Hematopoietic multipotent progenitor cell treated with erythropoietin and hydrocortisone succinate and interleukin-3 and kit ligand, for 17 days (in vitro differentiated cells): Measurements from ENCODE around the gene ARVCF.

Experiments used
- DNase-seq: peaks from one replicate; pipeline ENCODE4 v3.0.0-alpha.2; 2015; ENCODE audit warnings: low spot score

The ARVCF gene

DNA sequence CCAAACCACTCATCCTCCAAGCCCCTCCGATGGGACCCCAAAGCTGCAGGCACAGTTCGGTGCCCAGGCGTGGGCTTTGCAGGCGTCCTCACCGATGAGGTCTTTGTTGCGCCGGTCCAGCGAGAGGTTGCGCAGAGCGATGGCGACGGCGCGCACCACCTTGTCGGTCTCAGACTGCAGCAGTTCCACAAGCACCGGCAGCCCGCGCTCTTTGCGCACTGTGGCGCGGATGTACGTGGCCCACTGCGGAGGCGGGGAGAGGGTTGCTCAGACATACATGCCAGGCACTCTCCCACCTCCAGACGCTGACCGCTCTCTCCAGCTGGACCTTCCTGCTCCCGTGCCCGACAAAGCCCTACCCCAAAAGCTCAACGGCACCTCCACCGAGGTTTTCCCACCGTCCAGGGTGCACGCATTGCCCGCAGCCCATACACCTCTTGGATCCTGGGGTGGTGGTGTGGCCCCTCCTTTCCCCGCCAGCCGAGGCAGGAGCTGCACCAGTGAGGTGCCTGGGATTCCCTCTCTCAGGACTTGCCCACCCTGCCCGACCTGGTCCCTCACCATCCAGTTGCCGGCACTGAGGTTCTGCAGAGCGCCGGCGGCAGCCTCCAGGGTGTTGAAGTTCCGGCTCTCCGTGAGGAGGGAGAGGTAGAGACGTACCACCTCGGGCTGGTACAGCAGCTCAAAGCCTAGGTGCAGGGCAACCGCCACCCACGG is 42.9 kb downstream of the ARVCF start:
- DNase-seq: no peak

- no peak for DNase-seq
Measured at GRCh38 chr22:19972652-19973550, 43.7 kb downstream of the ARVCF start.

GRCh38 chr22:19972251-19972650 is 44.4 kb downstream of the ARVCF start:
- no peak for DNase-seq

GRCh38 chr22:19971276-19972124 is 45.1 kb downstream of the ARVCF start:
- DNase-seq: no peak

DNA sequence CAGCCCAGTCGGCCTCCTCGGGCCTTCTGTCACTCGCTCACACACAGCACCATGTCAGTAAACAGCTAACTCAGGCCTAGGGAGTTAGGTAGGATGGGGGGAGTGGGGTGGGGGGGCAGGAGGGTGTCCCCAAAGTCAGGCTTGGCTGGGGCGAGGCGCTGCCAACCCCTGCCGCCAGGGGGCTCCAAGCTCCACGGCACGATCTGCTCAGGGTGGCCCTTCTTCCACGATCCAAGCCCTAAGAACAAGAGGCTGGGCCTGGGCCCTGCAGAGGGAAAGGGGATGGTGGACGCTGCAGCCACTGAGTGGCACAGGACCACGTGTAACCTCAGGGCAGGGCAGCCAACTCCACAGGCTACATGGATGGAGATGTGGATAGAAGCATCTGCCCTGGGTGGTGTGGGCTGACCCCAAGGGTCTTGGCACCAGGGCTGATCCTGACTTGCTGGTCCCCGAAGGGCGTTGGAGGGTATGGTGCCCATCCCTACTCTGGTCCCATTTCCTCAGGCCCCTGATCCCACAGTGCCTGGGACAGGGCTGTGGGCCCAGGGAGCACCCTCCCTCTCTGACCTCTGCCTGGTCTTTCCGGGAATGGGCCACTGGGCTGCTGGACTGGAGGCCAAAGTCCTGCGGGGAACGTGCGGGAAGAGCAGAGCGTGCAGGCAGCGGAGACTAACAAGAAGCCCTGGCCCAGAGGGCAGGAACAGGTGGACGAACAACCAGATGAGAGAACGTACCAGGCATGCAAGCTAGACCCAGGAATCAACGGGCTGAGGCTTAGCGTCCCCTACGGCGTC is 45.9 kb downstream of the ARVCF start:
- peak; percentile 75 for DNase-seq

GRCh38 chr22:19970031-19970478 is 46.6 kb downstream of the ARVCF start:
- DNase-seq: no peak

DNA sequence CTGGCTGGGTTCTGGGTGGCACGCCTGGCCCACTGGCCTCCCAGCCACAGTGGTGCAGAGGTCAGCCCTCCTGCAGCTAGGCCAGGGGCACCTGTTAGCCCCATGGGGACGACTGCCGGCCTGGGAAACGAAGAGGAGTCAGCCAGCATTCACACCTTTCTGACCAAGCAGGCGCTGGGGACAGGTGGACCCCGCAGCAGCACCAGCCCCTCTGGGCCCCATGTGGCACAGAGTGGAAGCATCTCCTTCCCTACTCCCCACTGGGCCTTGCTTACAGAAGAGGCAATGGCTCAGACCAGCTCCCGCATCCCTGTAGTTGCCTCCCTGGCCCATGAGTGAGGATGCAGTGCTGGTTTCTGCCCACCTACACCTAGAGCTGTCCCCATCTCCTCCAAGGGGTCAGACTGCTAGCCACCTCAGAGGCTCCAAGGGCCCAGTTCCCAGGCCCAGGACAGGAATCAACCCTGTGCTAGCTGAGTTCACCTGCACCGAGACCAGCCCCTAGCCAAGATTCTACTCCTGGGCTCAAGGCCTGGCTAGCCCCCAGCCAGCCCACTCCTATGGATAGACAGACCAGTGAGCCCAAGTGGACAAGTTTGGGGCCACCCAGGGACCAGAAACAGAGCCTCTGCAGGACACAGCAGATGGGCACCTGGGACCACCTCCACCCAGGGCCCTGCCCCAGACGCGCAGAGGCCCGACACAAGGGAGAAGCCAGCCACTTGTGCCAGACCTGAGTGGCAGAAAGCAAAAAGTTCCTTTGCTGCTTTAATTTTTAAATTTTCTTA is 47.3 kb downstream of the ARVCF start:
- no peak for DNase-seq

GRCh38 chr22:19968450-19968891 is 48.2 kb downstream of the ARVCF start:
- no peak for DNase-seq

DNA sequence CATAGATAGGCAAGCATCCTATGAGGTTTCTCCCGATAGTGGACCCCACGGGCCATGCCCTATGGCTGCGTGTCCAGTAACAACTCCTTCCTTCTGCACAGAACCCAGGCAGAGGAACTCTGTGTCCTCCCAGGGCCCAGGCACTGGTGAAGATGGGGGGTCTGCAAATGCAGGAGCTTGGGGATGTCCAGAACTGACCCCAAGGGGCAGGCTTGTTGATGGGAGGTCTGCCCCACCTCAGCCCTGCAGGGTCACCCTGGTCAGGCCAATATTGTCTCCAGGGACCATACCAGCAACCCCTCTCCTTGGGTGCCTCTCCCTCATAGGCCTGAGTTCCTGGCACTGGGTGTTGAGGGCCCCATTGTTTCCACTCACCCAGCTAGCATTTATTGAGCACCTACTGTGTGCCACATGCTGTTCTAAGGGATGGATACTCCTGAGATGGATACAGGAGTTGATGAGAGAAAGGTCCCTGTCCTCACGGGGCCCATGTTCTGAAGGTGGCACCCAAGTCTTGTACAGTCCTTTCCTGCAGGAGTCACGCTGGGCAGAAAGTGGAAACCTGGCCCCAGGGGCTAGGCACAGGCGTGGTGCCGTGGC is 48.7 kb downstream of the ARVCF start:
- DNase-seq: no peak

DNA sequence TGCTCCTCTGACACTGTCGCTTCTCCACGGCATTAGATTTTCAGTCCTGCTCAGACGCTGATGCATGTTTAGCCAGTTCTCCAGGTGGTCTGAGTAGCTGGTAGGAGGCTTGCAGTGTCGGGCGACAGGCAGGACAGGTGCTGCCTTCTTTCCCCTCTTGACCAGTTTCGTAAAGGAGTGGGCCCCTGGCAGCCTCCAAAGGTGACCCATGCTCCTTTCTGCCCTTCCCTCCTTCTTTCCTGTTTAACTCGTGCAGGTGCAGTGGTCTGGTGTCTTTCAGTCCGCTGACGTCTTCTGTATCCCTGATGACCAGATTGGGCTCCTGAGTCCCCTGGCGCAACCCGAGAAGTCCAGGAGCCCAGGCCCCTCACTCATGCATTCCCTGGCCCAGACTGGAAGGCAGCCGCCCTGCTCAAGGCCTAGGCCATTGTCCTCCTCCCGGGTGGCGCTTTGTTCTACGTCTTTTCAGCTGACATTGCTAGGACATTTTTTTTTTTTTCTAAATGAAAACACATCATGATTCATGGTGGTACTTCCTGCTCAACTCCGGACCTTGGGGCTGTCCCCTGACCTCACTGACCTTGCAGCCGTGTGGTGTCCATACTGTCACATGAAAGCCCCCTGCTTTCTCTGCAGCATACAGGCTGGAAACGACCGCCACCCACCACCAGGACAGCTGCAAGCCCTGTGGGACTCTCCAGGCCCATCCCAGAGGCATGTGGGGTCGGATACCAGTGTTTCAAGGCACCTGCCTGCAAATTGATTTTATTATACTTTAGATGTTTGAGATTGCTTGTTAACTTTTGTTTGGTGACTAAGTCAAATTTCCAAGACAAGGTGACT is 49.5 kb downstream of the ARVCF start:
- DNase-seq: no peak

- no peak for DNase-seq
Measured at GRCh38 chr22:19965771-19966709, 50.6 kb downstream of the ARVCF start.

GRCh38 chr22:19964701-19965386 is 51.8 kb downstream of the ARVCF start:
- no peak for DNase-seq

GRCh38 chr22:19963863-19964642 is 52.6 kb downstream of the ARVCF start:
- no peak for DNase-seq

GRCh38 chr22:19962909-19963806 is 53.5 kb downstream of the ARVCF start:
- DNase-seq: no peak

DNA sequence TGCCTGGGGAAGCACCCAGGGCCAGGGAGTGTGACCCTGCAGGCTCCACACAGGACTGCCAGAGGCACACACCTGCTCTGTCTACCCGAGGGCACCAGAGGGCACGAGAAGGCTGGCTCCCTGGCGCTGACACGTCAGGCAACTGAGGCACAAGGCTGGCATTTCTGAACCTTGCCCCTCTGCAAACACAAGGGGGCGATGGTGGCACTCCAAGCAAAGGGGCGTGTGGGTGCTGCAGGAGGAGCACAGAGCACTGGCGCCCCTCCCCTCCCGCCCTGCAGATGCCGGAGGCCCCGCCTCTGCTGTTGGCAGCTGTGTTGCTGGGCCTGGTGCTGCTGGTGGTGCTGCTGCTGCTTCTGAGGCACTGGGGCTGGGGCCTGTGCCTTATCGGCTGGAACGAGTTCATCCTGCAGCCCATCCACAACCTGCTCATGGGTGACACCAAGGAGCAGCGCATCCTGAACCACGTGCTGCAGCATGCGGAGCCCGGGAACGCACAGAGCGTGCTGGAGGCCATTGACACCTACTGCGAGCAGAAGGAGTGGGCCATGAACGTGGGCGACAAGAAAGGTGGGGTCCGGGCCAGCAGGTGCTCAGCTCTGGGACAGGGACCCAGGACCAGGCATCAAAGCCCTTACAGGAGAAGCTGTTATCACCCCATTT is 54.2 kb downstream of the ARVCF start:
- DNase-seq: peak; percentile 70
